HG02970 (cell line): Measurements from ENCODE around the gene MLYCD.

ENCODE experiments used
- ATAC-seq: cut with Tn5 transposase; IDR thresholded peaks from one replicate; pipeline ENCODE4 v1.9.1; 2021; ENCODE audit warnings: mild to moderate bottlenecking, moderate library complexity, moderate number of reproducible peaks; ENCODE audit not compliant: unreplicated experiment, low FRiP score

The MLYCD gene

GRCh38 chr16:83898463-83899271, at the start of gene MLYCD:
Gene MLYCD (plus strand): TSS chr16:83899115. CDS start chr16:83899145, 30 bp downstream.
- peak; percentile 94 for ATAC-seq

DNA sequence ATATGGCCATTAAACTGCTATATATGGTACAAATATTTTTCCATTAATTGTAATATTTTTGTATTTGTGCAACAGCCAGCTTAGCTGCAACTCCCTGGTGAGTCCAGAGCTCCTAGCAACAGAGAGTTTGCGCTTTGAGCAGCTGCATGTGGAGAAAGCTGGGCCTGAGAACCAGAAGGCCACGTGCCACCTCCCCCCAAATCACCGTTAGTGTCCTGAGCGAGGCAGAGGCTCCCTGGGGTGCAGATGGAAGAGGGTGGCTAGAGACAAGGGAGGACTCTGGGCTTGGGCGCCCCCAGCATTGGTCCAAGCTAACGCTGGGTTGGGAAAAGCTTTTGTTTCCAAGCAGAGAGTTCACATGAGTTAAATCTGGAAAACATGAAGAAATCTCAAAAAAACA, 49.5 kb upstream of the MLYCD start:
- ATAC-seq, result no peak

DNA sequence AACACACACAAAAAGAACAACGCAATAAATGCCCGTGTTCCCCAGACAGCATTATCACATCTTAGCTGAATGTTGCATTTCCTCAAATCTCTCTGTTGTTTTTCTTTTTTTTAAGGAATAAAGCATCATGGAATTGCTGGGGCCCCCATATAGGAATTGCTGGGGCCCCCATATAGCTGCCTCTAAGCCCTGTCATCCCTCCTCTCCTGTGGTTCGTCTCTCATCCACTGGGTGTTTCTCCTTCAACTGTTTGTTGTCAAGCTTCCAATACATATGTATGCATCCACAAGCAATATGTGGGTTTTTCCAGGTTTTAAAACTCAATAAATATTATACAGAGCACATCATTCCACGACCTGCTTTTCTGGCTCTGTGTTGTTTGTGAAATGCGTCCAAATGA, 48.0 kb upstream of the MLYCD start:
- no peak for ATAC-seq

DNA sequence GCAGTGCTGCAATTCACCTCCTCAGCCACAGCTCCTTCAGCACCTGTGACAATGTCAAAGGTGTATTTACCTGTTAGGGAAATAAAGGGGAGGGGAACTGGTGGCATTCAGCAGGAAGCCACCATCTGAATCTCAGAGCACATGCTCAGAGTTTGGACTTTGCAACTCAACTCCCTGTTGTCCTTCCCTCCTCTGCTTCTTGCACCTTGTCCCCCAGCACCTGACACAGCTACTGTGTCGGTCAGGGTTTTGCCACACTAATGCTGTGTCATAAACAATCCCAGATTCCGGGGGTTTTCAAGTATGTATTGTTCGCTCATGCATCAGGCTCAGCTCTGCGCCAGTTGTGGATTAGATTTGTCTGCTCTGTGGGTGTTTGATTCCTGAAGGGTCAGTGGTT, 47.4 kb upstream of the MLYCD start:
- no peak for ATAC-seq

GRCh38 chr16:83852774-83853173, 46.1 kb upstream of the MLYCD start:
- ATAC-seq, result no peak

DNA sequence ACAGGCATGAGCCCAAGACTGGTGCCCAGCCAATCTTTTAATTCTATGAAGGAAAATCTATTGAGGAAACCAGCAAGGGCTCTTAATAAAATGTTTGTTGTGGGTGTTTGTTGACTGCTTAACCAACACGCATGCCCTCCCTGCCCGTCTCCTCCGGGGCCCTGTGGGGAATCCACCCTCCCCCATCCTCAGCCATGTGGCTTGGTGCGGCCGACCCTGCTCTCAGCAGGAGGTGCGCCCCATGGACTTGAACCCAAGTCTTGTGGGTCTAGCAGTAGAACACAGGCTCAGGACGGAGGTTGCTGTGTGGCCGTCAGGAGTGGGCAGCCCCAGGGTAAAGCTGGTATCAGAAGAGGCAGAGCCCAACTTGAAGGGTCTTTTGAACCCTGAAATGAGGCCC, 45.1 kb upstream of the MLYCD start:
- ATAC-seq, result no peak

GRCh38 chr16:83854420-83854819, 44.5 kb upstream of the MLYCD start:
- no peak for ATAC-seq

- no peak for ATAC-seq
Observed at GRCh38 chr16:83856792-83857191, 42.1 kb upstream of the MLYCD start.

DNA sequence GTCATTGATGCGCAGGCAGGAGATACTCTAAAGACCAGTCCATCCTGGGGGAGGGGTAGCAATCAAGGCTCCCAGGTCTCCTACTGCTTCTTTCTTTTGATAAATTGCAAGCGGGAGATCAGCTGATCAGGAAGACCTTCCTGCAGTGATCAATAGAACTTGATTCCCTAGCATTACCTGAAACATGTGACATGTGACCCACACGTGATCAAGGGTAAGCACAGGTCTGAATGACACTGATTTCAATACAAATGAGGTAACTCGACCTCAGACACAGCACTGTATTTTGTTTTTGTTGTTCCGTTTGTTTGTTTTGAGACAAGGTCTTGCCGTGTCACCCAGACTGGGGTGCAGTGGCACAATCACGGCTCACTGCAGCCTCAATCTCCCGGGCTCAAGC, 39.6 kb upstream of the MLYCD start:
- ATAC-seq, result no peak

DNA sequence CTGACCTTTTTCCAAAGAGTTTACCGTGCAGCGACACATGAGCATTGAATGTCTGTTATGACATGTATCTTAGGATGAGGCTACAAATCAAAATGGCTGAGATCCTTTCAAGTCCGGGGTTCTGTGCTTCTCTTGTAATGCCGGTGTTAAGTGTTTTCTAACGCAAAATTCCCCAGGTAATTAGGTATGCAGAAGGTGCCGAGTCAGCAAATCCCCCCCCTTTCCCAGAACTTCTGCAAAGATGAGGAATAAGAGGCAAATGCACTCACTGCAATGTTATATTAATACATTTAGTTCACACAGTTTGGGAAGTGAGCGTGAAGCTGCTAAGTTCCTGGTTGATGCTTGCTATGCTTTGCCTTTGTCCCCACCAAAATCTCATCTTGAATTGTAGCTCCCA, 36.3 kb upstream of the MLYCD start:
- ATAC-seq, result no peak

GRCh38 chr16:83863682-83864081, 35.2 kb upstream of the MLYCD start:
- no peak for ATAC-seq

- ATAC-seq, result no peak
Observed at GRCh38 chr16:83870830-83871229, 28.1 kb upstream of the MLYCD start.

DNA sequence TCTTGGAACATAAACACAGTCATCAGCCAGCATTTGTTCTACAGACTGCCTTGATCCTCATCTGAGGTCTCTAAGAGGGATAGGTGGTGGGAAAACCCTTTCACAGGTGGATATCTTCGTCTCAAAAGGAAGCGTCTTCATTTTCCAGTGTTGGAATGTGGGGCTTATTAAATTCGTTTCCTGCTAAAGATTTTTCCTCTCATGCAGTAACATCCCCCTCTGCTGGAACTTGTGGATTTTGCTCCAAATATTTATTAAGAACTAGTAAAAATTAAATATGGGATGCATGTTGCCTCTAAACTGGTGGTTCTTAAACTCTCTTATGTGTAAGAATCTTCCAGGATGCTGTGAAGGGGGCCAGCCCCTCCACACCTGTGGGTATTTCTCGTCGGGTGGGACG, 20.1 kb upstream of the MLYCD start:
- ATAC-seq, result no peak

- ATAC-seq, result no peak
Observed at GRCh38 chr16:83882163-83882885, 16.6 kb upstream of the MLYCD start.

DNA sequence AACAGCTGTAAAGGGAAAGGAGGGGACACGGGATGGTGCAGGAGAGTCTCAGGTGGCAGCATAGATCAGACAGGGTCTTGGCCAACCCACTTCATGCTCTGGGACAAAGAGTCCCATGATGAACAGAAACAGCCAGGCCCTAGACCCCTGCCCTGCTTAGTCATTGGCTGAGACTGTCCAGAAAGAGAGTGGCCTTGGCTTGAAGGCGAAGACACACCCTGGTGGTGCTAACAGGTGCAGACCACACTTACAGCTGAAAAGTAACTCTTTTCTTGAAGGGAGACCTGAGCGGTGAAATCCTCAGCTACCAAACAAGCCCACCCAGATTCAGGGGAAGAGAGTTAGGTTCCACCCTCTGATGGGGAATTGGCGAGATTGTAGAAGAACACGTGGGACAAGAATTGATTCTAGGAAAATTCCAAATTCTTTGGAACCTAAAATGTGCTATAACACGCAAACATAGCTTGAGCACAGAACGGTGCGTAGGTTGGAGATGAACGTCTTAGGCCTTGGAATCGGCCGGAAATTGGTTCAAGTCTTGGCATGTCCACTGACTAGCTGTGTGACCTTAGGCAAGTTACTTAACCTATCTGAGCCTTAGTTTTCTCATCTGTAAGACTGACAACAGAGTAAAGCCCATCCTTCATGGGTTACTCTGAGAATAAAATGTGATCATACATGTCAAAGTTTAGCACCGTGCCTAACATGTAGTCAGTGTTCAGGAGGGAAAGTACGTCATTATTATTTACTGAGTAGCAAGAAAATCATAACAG, 12.5 kb upstream of the MLYCD start:
- no peak for ATAC-seq

DNA sequence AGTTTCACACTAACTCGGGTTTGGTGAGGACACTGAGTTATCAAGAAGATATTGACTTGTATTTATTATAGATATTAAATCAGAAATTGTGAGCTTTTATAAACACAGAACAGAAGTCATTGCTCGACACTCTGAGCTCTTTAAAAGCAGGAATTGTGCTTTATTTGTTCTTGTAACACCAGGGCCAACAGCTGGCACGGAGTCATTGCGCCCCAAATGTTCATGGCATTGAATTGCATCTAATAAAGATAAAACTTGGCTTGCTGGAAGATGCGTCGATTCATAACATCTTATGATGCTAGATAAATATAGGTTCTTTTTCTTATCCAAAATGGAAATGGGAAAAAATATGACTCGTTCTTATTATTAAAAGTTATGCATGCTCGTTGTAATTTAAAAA, 11.8 kb upstream of the MLYCD start:
- ATAC-seq, result no peak

DNA sequence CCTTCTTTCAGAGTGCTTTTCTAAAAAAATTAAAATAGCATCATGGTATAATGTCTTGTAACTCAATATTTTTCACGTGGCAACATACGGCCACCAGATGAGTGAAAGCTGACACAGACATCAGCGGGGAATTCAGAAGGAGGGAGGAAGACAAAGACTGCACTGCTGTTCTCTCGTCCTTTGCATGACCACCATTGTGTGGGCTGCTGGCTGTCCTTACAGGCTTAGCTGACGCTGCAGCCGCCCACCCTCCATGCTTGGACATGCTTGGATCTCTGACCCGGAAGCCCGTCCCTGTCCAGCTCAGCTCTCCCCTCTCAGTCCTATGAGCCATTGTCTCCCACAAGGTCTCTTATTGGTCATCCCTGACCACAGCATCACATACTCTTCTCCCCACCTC, 11.4 kb upstream of the MLYCD start:
- no peak for ATAC-seq

DNA sequence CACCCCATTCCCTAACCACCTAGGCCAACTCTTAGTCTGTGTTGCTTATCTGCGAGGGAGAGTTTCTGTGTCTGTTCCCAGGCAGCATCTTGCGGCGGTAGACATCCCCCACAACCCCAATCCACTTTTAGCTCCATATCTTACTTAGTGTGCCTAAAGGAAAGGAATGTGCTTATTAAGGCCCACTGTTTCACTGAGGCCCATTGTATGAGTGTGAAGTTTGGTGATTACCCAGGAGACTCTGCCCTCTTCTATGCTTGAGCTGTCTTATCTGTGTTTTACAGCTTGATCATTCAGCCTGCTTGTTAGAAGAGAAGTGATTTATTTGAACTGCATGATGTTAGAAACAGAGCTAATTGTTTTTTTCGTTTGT, 10.3 kb upstream of the MLYCD start:
- ATAC-seq, result no peak

GRCh38 chr16:83890359-83890758, 8.6 kb upstream of the MLYCD start:
- no peak for ATAC-seq

- no peak for ATAC-seq
Observed at GRCh38 chr16:83891742-83892141, 7.2 kb upstream of the MLYCD start.

- ATAC-seq, result no peak
Observed at GRCh38 chr16:83895243-83895642, 3.7 kb upstream of the MLYCD start.
